ENCODE data around the gene PARP14. TPM values are rescaled to one million over a fixed set of nuclear protein-coding genes. Genes with fewer than 3 reads are reported as not detected.

PARP14 gene
- total RNA-seq, 3 donors from 2014 or later (not counting 1 experiment from before 2014, with no cell fraction given): 77.6 to 92.6 (median 89.9) TPM

DNA sequence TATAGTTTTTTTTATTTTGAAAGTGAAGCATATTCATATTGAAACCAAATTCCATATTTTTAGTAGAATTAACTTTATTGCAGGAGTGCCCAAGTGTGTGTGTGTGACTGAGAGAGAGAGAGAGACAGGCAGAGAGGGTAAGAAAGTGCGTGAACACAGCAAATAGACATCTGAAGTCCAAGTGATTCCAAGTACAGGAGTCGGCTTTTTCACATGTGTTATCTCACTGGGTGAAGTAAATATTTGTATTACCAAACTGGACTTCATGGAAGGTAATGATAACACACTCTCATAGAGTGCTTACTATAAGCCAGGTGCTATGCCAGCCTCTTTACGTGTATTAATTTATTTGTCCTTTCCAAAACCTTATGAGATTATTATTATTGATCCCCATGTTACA, 12.0 kb downstream of the PARP14 start:
- H3K4me3 ChIP-seq (ENCODE audit: low read length): no peak overlapping the region
- peaks cover 67% of the 10 kb centered on the region for H3K36me3 ChIP-seq (ENCODE audit: control insufficient read depth, insufficient read depth, low read length)
- DNase-seq (no peak), ATAC-seq (no peak)
- Mint-ChIP-seq H3K4me3 (no peak overlapping the region), H3K4me1 (peaks cover 7 to 9% of the 10 kb centered on the region in 2 donors), H3K36me3 (peaks cover 22% of the 10 kb centered on the region), H3K9me3 (no peaks in the 10 kb centered on the region), H3K27ac (no peak overlapping the region), H3K27me3 (ENCODE audit: low read depth in 2 of 2) (no peaks in the 10 kb centered on the region)
- H3K4me1 ChIP-seq (ENCODE audit: control insufficient read depth, insufficient read depth, low read length): peaks cover 3% of the 10 kb centered on the region
- H3K27ac ChIP-seq (ENCODE audit: low read length): no peak overlapping the region
- H3K9me3 ChIP-seq (ENCODE audit: control insufficient read depth, insufficient read depth, low read length): no peaks in the 10 kb centered on the region
- TF ChIP-seq, protein P1, sequence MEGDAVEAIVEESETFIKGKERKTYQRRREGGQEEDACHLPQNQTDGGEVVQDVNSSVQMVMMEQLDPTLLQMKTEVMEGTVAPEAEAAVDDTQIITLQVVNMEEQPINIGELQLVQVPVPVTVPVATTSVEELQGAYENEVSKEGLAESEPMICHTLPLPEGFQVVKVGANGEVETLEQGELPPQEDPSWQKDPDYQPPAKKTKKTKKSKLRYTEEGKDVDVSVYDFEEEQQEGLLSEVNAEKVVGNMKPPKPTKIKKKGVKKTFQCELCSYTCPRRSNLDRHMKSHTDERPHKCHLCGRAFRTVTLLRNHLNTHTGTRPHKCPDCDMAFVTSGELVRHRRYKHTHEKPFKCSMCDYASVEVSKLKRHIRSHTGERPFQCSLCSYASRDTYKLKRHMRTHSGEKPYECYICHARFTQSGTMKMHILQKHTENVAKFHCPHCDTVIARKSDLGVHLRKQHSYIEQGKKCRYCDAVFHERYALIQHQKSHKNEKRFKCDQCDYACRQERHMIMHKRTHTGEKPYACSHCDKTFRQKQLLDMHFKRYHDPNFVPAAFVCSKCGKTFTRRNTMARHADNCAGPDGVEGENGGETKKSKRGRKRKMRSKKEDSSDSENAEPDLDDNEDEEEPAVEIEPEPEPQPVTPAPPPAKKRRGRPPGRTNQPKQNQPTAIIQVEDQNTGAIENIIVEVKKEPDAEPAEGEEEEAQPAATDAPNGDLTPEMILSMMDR (IDR thresholded peaks at IDR 0.05): no peak
- 98% methylated on average over 3 of the region's 3 CpGs for WGBS (ENCODE audit: insufficient coverage)
- no peaks in the 10 kb centered on the region for H3K27me3 ChIP-seq (ENCODE audit: control insufficient read depth, insufficient read depth, low read length)
- intact Hi-C loops (cut with micrococcal nuclease): no loop called here

DNA sequence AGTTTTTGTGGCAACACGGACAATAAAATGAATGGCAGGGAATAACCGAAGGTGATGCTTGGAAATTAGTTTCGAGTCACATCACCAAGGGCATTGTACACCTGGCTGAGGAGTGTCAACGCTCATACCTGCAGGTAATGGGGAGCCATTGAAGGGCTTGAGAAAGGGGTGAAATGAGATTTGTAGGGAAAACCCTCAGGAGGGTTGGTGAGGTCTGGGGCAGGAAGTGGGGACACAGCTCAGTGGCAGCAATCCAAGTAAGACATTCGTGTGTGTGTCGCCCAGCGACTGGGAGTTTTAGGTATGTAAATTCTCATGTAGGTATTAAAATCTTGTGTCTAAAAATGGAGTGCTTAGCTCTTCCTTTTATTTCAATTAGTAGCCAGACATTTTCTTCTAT, 14.3 kb downstream of the PARP14 start:
- no peak for ATAC-seq
- peak overlapping the region; percentile 57 for H3K27ac ChIP-seq (ENCODE audit: low read length)
- DNase-seq: no peak
- Mint-ChIP-seq H3K4me1 (peaks cover 14 to 18% of the 10 kb centered on the region in 2 donors), H3K27ac (peak overlapping the region; percentile 6 to 62), H3K27me3 (ENCODE audit: low read depth in 2 of 2) (no peaks in the 10 kb centered on the region), H3K36me3 (peaks cover 27% of the 10 kb centered on the region), H3K9me3 (no peaks in the 10 kb centered on the region), H3K4me3 (no peak overlapping the region)
- TF ChIP-seq, protein P1 (IDR thresholded peaks at IDR 0.05): no peak
- peaks cover 3% of the 10 kb centered on the region for H3K4me1 ChIP-seq (ENCODE audit: control insufficient read depth, insufficient read depth, low read length)
- WGBS (ENCODE audit: insufficient coverage): 61% methylated on average over 7 of the region's 7 CpGs
- intact Hi-C loops (cut with micrococcal nuclease): no loop called here
- H3K36me3 ChIP-seq (ENCODE audit: control insufficient read depth, insufficient read depth, low read length): peaks cover 86% of the 10 kb centered on the region
- H3K4me3 ChIP-seq (ENCODE audit: low read length): no peak overlapping the region
- H3K27me3 ChIP-seq (ENCODE audit: control insufficient read depth, insufficient read depth, low read length): no peaks in the 10 kb centered on the region
- no peaks in the 10 kb centered on the region for H3K9me3 ChIP-seq (ENCODE audit: control insufficient read depth, insufficient read depth, low read length)

DNA sequence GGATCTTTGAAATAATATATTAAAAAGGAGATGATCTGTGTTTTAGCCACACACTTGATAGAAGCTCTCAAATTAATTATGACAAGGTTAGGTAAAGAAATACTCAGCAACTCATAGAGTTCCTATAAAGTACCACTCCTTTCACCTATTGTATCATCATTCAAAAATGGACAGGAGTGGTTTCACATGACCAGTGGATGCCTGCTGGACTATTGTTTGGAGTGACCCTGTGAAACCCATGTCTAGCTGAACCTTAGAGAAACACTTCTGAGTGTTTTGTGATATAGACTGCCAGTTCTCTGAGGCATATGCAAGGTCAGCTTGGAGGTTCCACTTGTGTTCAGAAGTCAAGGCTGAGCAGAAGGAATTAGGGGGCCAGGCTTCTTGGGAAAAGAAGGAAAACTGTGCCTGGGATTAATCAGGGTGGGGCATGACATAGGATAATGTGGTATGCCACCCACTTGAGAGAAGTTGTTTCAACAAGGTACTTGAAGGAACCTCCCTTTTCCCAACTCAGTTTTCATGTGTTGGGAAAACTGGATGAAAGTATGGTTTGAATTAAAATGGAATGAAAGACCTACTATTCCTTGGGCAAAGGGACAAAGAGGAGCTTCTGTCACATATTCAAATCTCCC, 15.4 kb downstream of the PARP14 start:
- Histone ChIP-seq H3K4me1 (ENCODE audit: control insufficient read depth, insufficient read depth, low read length) (peaks cover 3% of the 10 kb centered on the region), H3K27ac (ENCODE audit: low read length) (peak overlapping the region; percentile 28), H3K27me3 (ENCODE audit: control insufficient read depth, insufficient read depth, low read length) (no peaks in the 10 kb centered on the region), H3K9me3 (ENCODE audit: control insufficient read depth, insufficient read depth, low read length) (no peaks in the 10 kb centered on the region), H3K4me3 (ENCODE audit: low read length) (no peak overlapping the region), H3K36me3 (ENCODE audit: control insufficient read depth, insufficient read depth, low read length) (peaks cover 86% of the 10 kb centered on the region)
- no peak for ATAC-seq
- DNase-seq: no peak
- TF ChIP-seq, protein P1 (IDR thresholded peaks at IDR 0.05): no peak
- Mint-ChIP-seq H3K27me3 (ENCODE audit: low read depth in 2 of 2) (no peaks in the 10 kb centered on the region), H3K4me3 (no peak overlapping the region), H3K27ac (no peak overlapping the region), H3K9me3 (no peaks in the 10 kb centered on the region), H3K4me1 (peaks cover 16 to 18% of the 10 kb centered on the region in 2 donors), H3K36me3 (peaks cover 33% of the 10 kb centered on the region)
- intact Hi-C loops (cut with micrococcal nuclease): no loop called here

All from natural killer cell (primary cell).